Right hindlimb (tissue), 1 donor: ENCODE measurements around the gene OTUD4.
A peak's percentile ranks its signal among the peaks of the same experiment; 100 is the strongest.

ENCODE experiments used
- DNase-seq: peaks from one replicate; pipeline ENCODE4 v3.0.0-alpha.2; 2018

OTUD4 gene

GRCh38 chr4:145125396-145125795 lies 55.0 kb downstream of the OTUD4 start:
- DNase-seq, result no peak

- no peak for DNase-seq
These were observed 72.3 kb downstream of the OTUD4 start for GRCh38 chr4:145108128-145108527.

- no peak for DNase-seq
These were observed 73.3 kb downstream of the OTUD4 start for GRCh38 chr4:145107126-145107525.

- DNase-seq, result no peak
These were observed 76.9 kb downstream of the OTUD4 start for GRCh38 chr4:145103496-145103895.

- DNase-seq, result no peak
These were observed 77.8 kb downstream of the OTUD4 start for GRCh38 chr4:145102619-145103018.

- DNase-seq, result no peak
These were observed 79.3 kb downstream of the OTUD4 start for GRCh38 chr4:145101091-145101490.

GRCh38 chr4:145099653-145100052 lies 80.7 kb downstream of the OTUD4 start:
- no peak for DNase-seq

- no peak for DNase-seq
These were observed 81.7 kb downstream of the OTUD4 start for GRCh38 chr4:145098675-145099037.

- DNase-seq, result peak; percentile 96
These were observed 82.3 kb downstream of the OTUD4 start, which contains the start of the genes ABCE1 and ANAPC10 for GRCh38 chr4:145097821-145098674. ABCE1 (plus strand) TSS chr4:145098311; CDS start chr4:145104413, 6,102 bp downstream. ANAPC10 (minus strand) TSS chr4:145098196; CDS start chr4:145096099, 2,097 bp downstream.

- DNase-seq, result no peak
These were observed 83.0 kb downstream of the OTUD4 start for GRCh38 chr4:145097331-145097820.

GRCh38 chr4:145093638-145094037 lies 86.8 kb downstream of the OTUD4 start:
- no peak for DNase-seq

GRCh38 chr4:145090380-145090779 lies 90.0 kb downstream of the OTUD4 start:
- no peak for DNase-seq

GRCh38 chr4:145083891-145084605 lies 96.3 kb downstream of the OTUD4 start:
- no peak for DNase-seq
